ENCODE data around the gene PITPNM1.

- TF ChIP-seq CTCF (IDR thresholded peaks at IDR 0.05), result no peak
- no peak for TF ChIP-seq POLR2A (IDR thresholded peaks at IDR 0.05)
These were observed 47.7 kb downstream of the PITPNM1 start for GRCh38 chr11:67457453-67457852.
